ENCODE measurements around the gene KSR2.
"Not testable (repeated sequence)": the region's sequence is repeated elsewhere in the genome, so short reads cannot be mapped to it uniquely, and the experiment has no call there.

The KSR2 gene

GRCh38 chr12:117809509-117809908, 159.3 kb downstream of the KSR2 start:
- Mint-ChIP-seq H3K4me1 (ENCODE audit: low read depth) (no peaks in the 10 kb centered on the region), H3K27ac (no peak overlapping the region), H3K9me3 (ENCODE audit: low read depth) (no peaks in the 10 kb centered on the region), H3K36me3 (no peaks in the 10 kb centered on the region), H3K4me3 (no peak overlapping the region), H3K27me3 (peaks cover 4% of the 10 kb centered on the region)

- Mint-ChIP-seq H3K27ac (no peak overlapping the region), H3K9me3 (ENCODE audit: low read depth) (no peaks in the 10 kb centered on the region), H3K36me3 (no peaks in the 10 kb centered on the region), H3K4me3 (no peak overlapping the region), H3K27me3 (peaks cover 4% of the 10 kb centered on the region), H3K4me1 (ENCODE audit: low read depth) (no peaks in the 10 kb centered on the region)
These were observed 160.8 kb downstream of the KSR2 start for GRCh38 chr12:117807946-117808345.

GRCh38 chr12:117807355-117807754, 161.4 kb downstream of the KSR2 start:
- Mint-ChIP-seq H3K27me3 (peaks cover 4% of the 10 kb centered on the region), H3K36me3 (no peaks in the 10 kb centered on the region), H3K27ac (no peak overlapping the region), H3K4me1 (ENCODE audit: low read depth) (no peaks in the 10 kb centered on the region), H3K4me3 (no peak overlapping the region), H3K9me3 (ENCODE audit: low read depth) (no peaks in the 10 kb centered on the region)

GRCh38 chr12:117805865-117806264, 162.9 kb downstream of the KSR2 start:
- no peaks in the 10 kb centered on the region for H3K4me1 Mint-ChIP-seq (ENCODE audit: low read depth)
- H3K36me3 Mint-ChIP-seq: no peaks in the 10 kb centered on the region
- H3K9me3 Mint-ChIP-seq (ENCODE audit: low read depth): no peaks in the 10 kb centered on the region
- peaks cover 5% of the 10 kb centered on the region for H3K27me3 Mint-ChIP-seq
- H3K4me3 Mint-ChIP-seq: no peak overlapping the region
- H3K27ac Mint-ChIP-seq: no peak overlapping the region

- Mint-ChIP-seq H3K36me3 (no peaks in the 10 kb centered on the region), H3K27ac (no peak overlapping the region), H3K4me3 (no peak overlapping the region), H3K9me3 (ENCODE audit: low read depth) (no peaks in the 10 kb centered on the region), H3K4me1 (ENCODE audit: low read depth) (no peaks in the 10 kb centered on the region), H3K27me3 (peaks cover 5% of the 10 kb centered on the region)
These were observed 165.8 kb downstream of the KSR2 start for GRCh38 chr12:117803001-117803400.

DNA sequence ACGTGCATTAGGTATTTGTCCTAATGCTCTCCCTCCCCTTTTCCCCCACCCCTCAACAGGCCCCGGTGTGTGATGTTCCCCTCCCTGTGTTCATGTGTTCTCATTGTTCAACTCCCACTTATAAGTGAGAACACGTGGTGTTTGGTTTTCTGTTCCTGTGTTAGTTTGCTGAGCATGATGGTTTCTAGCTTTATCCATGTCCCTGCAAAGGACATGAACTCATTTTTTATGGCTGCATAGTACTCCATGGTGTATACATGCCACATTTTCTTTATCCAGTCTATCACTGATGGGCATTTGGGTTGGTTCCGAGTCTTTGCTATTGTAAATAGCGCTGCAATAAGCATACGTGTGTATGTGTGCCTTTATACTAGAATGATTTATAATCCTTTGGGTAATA, 168.1 kb downstream of the KSR2 start:
- not testable (repeated sequence) for H3K36me3 Mint-ChIP-seq; H3K27ac Mint-ChIP-seq; H3K4me1 Mint-ChIP-seq (ENCODE audit: low read depth); H3K9me3 Mint-ChIP-seq (ENCODE audit: low read depth); H3K4me3 Mint-ChIP-seq; H3K27me3 Mint-ChIP-seq

DNA sequence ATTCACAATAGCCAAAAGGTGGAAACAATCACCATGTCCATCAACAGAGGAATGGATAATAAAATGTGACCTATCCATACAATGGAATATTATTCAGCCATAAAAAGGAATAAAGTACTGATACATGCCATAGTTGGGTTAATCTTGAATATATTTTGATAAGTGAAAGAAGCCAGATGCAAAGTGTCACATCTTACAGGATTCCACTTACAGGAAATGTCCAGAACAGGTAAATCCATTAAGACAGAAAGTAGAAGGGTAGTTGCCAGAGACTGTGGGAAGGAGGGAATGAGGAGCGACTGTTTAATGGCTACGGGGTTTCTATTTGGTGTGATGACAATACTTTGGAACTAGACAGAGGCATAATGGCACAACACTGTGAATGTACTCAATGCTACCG, 171.6 kb downstream of the KSR2 start:
- Mint-ChIP-seq H3K36me3 (peaks cover 2% of the 10 kb centered on the region), H3K27ac (no peak overlapping the region), H3K9me3 (ENCODE audit: low read depth) (peaks cover 4% of the 10 kb centered on the region), H3K4me3 (no peak overlapping the region), H3K27me3 (peaks cover 8% of the 10 kb centered on the region), H3K4me1 (ENCODE audit: low read depth) (no peaks in the 10 kb centered on the region)

GRCh38 chr12:117792877-117793424, 175.8 kb downstream of the KSR2 start:
- Mint-ChIP-seq H3K27ac (no peak overlapping the region), H3K9me3 (ENCODE audit: low read depth) (peaks cover 4% of the 10 kb centered on the region), H3K4me3 (no peak overlapping the region), H3K36me3 (peaks cover 2% of the 10 kb centered on the region), H3K4me1 (ENCODE audit: low read depth) (no peaks in the 10 kb centered on the region), H3K27me3 (peaks cover 6% of the 10 kb centered on the region)

- Mint-ChIP-seq H3K36me3 (peaks cover 2% of the 10 kb centered on the region), H3K4me1 (ENCODE audit: low read depth) (no peaks in the 10 kb centered on the region), H3K27me3 (peaks cover 6% of the 10 kb centered on the region), H3K9me3 (ENCODE audit: low read depth) (peaks cover 4% of the 10 kb centered on the region), H3K27ac (no peak overlapping the region), H3K4me3 (no peak overlapping the region)
These were observed 176.3 kb downstream of the KSR2 start for GRCh38 chr12:117792471-117792870.

DNA sequence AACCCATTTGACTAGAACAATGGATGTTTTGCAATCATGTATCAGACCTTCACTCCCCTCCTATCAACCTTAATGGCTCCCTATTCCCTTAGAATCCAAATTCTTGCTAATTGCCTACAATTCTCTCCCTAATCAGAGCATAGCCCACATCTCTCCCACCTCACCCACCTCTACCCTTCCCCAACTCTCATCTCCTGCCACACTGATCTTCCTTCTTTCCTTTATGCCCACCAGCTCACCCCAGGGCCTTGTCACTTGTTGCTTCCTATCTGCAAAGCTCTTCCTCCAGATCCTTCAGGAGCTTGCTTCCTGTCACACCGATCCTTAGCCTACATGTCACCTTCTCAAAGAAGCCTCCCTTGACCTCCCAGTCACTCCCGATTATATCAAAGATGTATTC, 177.8 kb downstream of the KSR2 start:
- Mint-ChIP-seq H3K9me3 (ENCODE audit: low read depth) (no peaks in the 10 kb centered on the region), H3K27me3 (peaks cover 4% of the 10 kb centered on the region), H3K27ac (no peak overlapping the region), H3K4me3 (no peak overlapping the region), H3K36me3 (no peaks in the 10 kb centered on the region), H3K4me1 (ENCODE audit: low read depth) (no peaks in the 10 kb centered on the region)

- H3K4me3 Mint-ChIP-seq: no peak overlapping the region
These were observed 178.6 kb downstream of the KSR2 start for GRCh38 chr12:117790198-117790597.

GRCh38 chr12:117789195-117789912, 179.4 kb downstream of the KSR2 start:
- H3K27me3 Mint-ChIP-seq: peaks cover 4% of the 10 kb centered on the region
- no peaks in the 10 kb centered on the region for H3K9me3 Mint-ChIP-seq (ENCODE audit: low read depth)
- H3K4me3 Mint-ChIP-seq: no peak overlapping the region
- no peaks in the 10 kb centered on the region for H3K4me1 Mint-ChIP-seq (ENCODE audit: low read depth)
- H3K36me3 Mint-ChIP-seq: no peaks in the 10 kb centered on the region
- no peak overlapping the region for H3K27ac Mint-ChIP-seq

More at GRCh38 chr12:117790198-117790597, 178.6 kb downstream of the KSR2 start:
- Mint-ChIP-seq H3K4me1 (ENCODE audit: low read depth) (no peaks in the 10 kb centered on the region), H3K9me3 (ENCODE audit: low read depth) (no peaks in the 10 kb centered on the region), H3K36me3 (no peaks in the 10 kb centered on the region), H3K27ac (no peak overlapping the region), H3K27me3 (peaks cover 4% of the 10 kb centered on the region)

GRCh38 chr12:117778656-117779055, 190.1 kb downstream of the KSR2 start:
- Mint-ChIP-seq H3K36me3 (no peaks in the 10 kb centered on the region), H3K27ac (no peak overlapping the region), H3K27me3 (peaks cover 5% of the 10 kb centered on the region), H3K4me1 (ENCODE audit: low read depth) (no peaks in the 10 kb centered on the region), H3K9me3 (ENCODE audit: low read depth) (no peaks in the 10 kb centered on the region), H3K4me3 (no peak overlapping the region)

DNA sequence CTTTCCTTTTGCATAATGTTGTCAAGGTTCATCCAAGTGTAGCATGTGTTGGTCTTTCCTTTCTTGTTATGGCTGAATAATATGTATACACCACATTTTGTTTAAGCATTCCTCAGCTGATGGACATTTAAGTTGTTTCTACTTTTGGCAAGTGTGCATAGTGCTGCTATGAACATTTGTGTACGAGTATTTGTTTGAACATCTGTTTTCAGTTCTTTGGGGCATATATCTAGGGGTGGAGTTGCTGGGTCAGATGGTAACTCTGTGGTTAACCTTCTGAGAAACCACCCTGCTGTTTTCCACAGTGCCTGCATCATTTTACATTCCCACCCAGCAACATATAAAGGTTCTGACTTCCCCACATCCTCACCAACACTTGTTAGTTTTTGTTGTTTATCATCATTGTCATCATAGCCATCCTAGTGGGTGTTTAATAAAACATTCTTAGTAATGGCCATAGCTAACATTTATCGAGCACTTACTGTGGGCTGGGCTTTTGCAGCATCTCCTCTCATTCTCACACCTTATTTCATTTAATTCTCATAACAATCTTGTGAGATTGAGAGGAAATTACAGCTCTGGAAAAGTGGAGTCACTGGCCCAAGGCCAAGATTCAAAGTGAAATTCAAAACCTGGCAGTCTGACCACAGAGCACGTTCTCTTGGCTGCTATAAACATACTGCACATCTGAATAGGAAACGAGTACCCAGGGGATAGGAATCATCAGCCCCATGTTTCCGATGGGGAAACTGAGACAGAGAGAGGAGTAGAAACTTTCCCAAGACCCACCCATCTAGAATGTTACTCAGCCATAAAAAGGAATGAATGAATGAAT, 193.6 kb downstream of the KSR2 start:
- Mint-ChIP-seq H3K4me1 (ENCODE audit: low read depth) (no peaks in the 10 kb centered on the region), H3K27me3 (no peaks in the 10 kb centered on the region), H3K36me3 (no peaks in the 10 kb centered on the region), H3K4me3 (no peak overlapping the region), H3K27ac (no peak overlapping the region), H3K9me3 (ENCODE audit: low read depth) (no peaks in the 10 kb centered on the region)

DNA sequence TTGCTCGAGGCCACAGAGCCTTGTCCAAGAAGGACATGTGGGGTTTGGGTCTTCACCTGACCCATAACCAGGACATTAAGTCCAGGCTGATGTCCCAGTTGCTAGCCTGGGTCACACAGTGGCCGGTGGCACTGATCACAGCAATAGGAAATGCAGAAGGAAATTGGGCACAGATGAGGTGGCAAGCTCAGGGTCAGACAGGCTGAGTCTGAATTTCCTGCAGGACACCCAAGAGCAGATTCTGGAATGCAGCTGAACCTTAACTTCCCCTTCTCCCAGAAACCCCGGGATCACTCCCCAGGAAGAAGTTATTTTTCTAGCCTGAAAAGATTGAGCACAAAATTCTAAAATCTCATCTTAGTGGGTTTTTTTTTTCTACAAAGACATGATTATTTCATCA, 199.9 kb downstream of the KSR2 start:
- Mint-ChIP-seq H3K9me3 (ENCODE audit: low read depth) (peaks cover 6% of the 10 kb centered on the region), H3K27ac (no peak overlapping the region), H3K4me3 (no peak overlapping the region), H3K36me3 (no peaks in the 10 kb centered on the region), H3K27me3 (peaks cover 2% of the 10 kb centered on the region), H3K4me1 (ENCODE audit: low read depth) (no peaks in the 10 kb centered on the region)
